ENCODE results near the gene IFRD2. TPM values are rescaled to one million over a fixed set of nuclear protein-coding genes. Genes with fewer than 3 reads are reported as not detected.
A peak's percentile ranks its signal among the peaks of the same experiment; 100 is the strongest.

The IFRD2 gene
- total and polyA plus RNA-seq, 2 of the 13 experiments (the other 11 are each of a cell fraction or from before 2014, with no cell fraction given): 32.8 to 96.1 TPM

GRCh38 chr3:50279255-50280016, 12.8 kb downstream of the IFRD2 start:
- BruUV-seq (replicated peaks): no TSS peak
- H3K4me2 ChIP-seq (ENCODE audit: low read depth, low read length): no peak overlapping the region
- H3K9me3 ChIP-seq (ENCODE audit: low read length): no peaks in the 10 kb centered on the region
- no peak overlapping the region for H3K27ac ChIP-seq (ENCODE audit: extremely low read length, insufficient read depth, low read length)
- 97% methylated on average over 8 of the region's 8 CpGs for WGBS (ENCODE audit: low lambda C conversion rate)
- no peak for TF ChIP-seq YEATS2 (CRISPR knock-in tag; IDR thresholded peaks at IDR 0.05; ENCODE audit: borderline replicate concordance)
- no peak for TF ChIP-seq FUBP1 (CRISPR knock-in tag; IDR thresholded peaks at IDR 0.05; ENCODE audit: borderline replicate concordance)
- TF ChIP-seq, protein P1, sequence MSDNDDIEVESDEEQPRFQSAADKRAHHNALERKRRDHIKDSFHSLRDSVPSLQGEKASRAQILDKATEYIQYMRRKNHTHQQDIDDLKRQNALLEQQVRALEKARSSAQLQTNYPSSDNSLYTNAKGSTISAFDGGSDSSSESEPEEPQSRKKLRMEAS (IDR thresholded peaks at IDR 0.05): no peak
- TF ChIP-seq AGO2 (optimal IDR thresholded peaks at IDR 0.05; ENCODE audit: low read depth, low read length): peak; percentile 6
- TF ChIP-seq, protein P2, sequence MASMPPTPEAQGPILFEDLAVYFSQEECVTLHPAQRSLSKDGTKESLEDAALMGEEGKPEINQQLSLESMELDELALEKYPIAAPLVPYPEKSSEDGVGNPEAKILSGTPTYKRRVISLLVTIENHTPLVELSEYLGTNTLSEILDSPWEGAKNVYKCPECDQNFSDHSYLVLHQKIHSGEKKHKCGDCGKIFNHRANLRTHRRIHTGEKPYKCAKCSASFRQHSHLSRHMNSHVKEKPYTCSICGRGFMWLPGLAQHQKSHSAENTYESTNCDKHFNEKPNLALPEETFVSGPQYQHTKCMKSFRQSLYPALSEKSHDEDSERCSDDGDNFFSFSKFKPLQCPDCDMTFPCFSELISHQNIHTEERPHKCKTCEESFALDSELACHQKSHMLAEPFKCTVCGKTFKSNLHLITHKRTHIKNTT (CRISPR knock-in tag; IDR thresholded peaks at IDR 0.05): no peak
- no peak for TF ChIP-seq STAT5B (CRISPR knock-in tag; IDR thresholded peaks at IDR 0.05)
- no peak for TF ChIP-seq ZNF616 (CRISPR knock-in tag; IDR thresholded peaks at IDR 0.05; ENCODE audit: low read depth)
- peak; percentile 14; the same call in 1 of the 2 replicates for TF ChIP-seq POLR2G (IDR thresholded peaks at IDR 0.05; ENCODE audit: low read depth, low read length)
- TF ChIP-seq ZNF644 (CRISPR knock-in tag; IDR thresholded peaks at IDR 0.05; ENCODE audit: low read depth): no peak
- TF ChIP-seq GLI4 (CRISPR knock-in tag; IDR thresholded peaks at IDR 0.05; ENCODE audit: borderline replicate concordance): no peak
- TF ChIP-seq ZNF121 (CRISPR knock-in tag; IDR thresholded peaks at IDR 0.05): no peak
- peak; percentile 36 for TF ChIP-seq RBM22 (optimal IDR thresholded peaks at IDR 0.05; ENCODE audit: low read length)
- peak; percentile 60; the same call in 1 of the 2 replicates for TF ChIP-seq ZC3H13 (CRISPR knock-in tag; IDR thresholded peaks at IDR 0.05)
- TF ChIP-seq CHD2 (IDR thresholded peaks at IDR 0.05; ENCODE audit: low read depth, low read length): no peak
- no peak for TF ChIP-seq NCOA1 (CRISPR knock-in tag; IDR thresholded peaks at IDR 0.05)
- no peak for FAIRE-seq
- ChIA-PET CTCF (ENCODE audit: low intra/inter-chr PET ratio, low total read pairs) (no interaction called here), POLR2A (interaction anchor here (0.9 to 6.2 kb wide), 8 partner anchors 8 to 45 kb away, joined by 3 to 28 read pairs (median 5); partner anchors contain the start of genes HYAL3, IFRD2 and NAA80)
- H3K4me3 ChIP-seq (replicated peaks in 1 of 3; ENCODE audit: insufficient read depth in 1 of 3, low read depth in 2 of 3, low read length in 3 of 3): no peak overlapping the region
- H3K4me1 ChIP-seq (ENCODE audit: insufficient read depth, low read length): peaks cover 31% of the 10 kb centered on the region
- in situ Hi-C loops (cut with HindIII; ENCODE audit: extremely low pct_ligation_motif_present, low pct_unique_long_range_greater_than_20kb): loop anchor here (10.0 kb wide), 1 partner anchor 85 kb away; the partner anchor contains the start of gene GNAT1
- H4K20me1 ChIP-seq (ENCODE audit: insufficient read depth, low read length): no peaks in the 10 kb centered on the region; the same call in 1 of the 2 replicates
- H3K36me3 ChIP-seq (replicated peaks in 1 of 2; ENCODE audit: control insufficient read depth in 1 of 2, insufficient read depth in 2 of 2, low read length in 2 of 2): peaks cover 14 to 22% of the 10 kb centered on the region in 2 experiments
- H3K9ac ChIP-seq (ENCODE audit: insufficient read depth, low read depth, low read length): no peak overlapping the region
- DNase-seq (ENCODE audit: low spot score): no peak
- peak; percentile 33 for ATAC-seq
- H3K27me3 ChIP-seq (ENCODE audit: control insufficient read depth in 1 of 2, insufficient read depth in 2 of 2, low read length in 2 of 2): no peaks in the 10 kb centered on the region
- no peaks in the 10 kb centered on the region for H3K79me2 ChIP-seq (ENCODE audit: insufficient read depth, low read length)
- no peak overlapping the region for H2AFZ ChIP-seq (ENCODE audit: low read length)
- intact Hi-C loops (cut with micrococcal nuclease; ENCODE audit: unreplicated experiment): no loop called here

Measured in HepG2 (cell line).